NB4 (cell line): ENCODE results near the gene PAX5.

Experiments used
- DNase-seq: peaks from one replicate; pipeline ENCODE4 v3.0.0; 2010; ENCODE audit warnings: low read depth
- H3K4me3 ChIP-seq: one replicate; pipeline ENCODE4 v1.5.1; 2011; ENCODE audit warnings: mild to moderate bottlenecking, low read depth, low read length, moderate library complexity
- MYC ChIP-seq: IDR thresholded peaks from 2 replicates; pipeline ENCODE4 v1.6.1; 2011; ENCODE audit warnings: low read depth, low read length
- POLR2A ChIP-seq: IDR thresholded peaks from 2 replicates; pipeline ENCODE4 v1.6.1; 2011; ENCODE audit warnings: mild to moderate bottlenecking; ENCODE audit not compliant: insufficient read length; ENCODE audit errors: extremely low read depth
- TF ChIP-seq, protein P1 (sequence below): IDR thresholded peaks from one replicate; pipeline ENCODE4 v1.5.1; 2012; ENCODE audit warnings: low read depth, low read length
- TF ChIP-seq, protein P2 (sequence below): IDR thresholded peaks from 2 replicates; pipeline ENCODE4 v1.6.1; 2011; ENCODE audit warnings: low read depth, low read length

The PAX5 gene

DNA sequence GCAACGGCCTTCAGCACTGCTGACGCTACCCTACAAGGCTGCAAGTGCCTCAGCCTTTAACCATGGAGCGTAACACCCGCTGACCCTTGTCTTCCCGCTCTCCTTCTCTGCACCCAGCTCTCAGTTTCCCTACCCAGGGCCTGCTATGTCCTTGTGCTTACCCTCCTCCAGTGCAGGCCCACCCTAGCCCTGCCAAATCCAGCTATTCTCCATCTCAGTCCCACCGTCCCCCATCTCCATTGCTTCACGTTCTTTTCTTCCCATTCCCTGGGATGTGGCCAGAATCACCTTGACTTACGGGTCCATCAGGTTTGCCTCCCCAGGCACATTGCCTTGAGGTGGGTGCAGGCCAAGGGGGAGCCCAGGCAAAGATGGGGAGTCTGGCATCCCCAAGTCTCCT lies 91.2 kb downstream of the PAX5 start:
- TF ChIP-seq MYC, result no peak
- TF ChIP-seq POLR2A, result no peak
- TF ChIP-seq, protein P1, sequence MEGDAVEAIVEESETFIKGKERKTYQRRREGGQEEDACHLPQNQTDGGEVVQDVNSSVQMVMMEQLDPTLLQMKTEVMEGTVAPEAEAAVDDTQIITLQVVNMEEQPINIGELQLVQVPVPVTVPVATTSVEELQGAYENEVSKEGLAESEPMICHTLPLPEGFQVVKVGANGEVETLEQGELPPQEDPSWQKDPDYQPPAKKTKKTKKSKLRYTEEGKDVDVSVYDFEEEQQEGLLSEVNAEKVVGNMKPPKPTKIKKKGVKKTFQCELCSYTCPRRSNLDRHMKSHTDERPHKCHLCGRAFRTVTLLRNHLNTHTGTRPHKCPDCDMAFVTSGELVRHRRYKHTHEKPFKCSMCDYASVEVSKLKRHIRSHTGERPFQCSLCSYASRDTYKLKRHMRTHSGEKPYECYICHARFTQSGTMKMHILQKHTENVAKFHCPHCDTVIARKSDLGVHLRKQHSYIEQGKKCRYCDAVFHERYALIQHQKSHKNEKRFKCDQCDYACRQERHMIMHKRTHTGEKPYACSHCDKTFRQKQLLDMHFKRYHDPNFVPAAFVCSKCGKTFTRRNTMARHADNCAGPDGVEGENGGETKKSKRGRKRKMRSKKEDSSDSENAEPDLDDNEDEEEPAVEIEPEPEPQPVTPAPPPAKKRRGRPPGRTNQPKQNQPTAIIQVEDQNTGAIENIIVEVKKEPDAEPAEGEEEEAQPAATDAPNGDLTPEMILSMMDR, result no peak
- TF ChIP-seq, protein P2, sequence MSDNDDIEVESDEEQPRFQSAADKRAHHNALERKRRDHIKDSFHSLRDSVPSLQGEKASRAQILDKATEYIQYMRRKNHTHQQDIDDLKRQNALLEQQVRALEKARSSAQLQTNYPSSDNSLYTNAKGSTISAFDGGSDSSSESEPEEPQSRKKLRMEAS, result no peak
- H3K4me3 ChIP-seq, result no peak overlapping the region
- no peak for DNase-seq

DNA sequence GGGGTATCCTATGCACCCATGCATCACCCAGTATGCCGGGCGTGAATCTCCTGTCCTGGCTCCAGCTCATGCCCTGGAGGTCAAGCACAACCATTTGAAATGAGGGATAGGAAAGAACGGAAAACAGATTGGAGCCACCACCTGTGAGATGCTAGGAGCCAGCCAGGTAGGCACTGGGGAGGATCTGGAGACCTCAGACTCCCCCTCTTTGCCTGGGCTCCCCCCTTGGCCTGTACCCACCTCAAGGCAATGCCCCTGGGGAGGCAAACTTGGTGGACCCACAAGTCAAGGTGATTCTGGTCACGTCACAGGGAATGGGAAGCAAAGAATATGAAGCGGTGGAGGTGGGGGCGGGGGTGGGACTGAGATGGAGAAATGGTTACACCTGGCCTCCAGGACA lies 92.6 kb downstream of the PAX5 start:
- DNase-seq, result no peak
- H3K4me3 ChIP-seq, result no peak overlapping the region
- TF ChIP-seq, protein P1, result no peak
- TF ChIP-seq MYC (no peak), POLR2A (no peak)
- TF ChIP-seq, protein P2, result no peak

DNA sequence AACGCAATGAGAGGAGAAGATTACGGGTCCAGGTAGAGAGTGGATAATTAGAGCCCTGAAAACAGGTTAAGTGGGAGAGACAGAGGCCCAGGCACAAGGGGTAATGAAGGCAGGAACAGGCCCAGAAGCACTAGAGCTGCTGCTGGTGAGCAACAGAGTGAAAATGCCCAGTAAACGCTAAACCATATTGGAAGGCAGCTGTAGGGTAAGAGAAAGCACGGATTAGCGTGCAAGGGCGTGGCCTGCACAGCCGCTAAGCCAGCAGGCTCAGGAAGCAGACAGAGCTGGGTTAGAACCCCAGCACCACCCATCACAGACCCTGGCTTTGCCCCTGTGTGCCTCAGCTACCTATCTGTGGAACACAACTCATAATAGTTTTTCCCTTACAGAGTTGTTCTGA lies 93.2 kb downstream of the PAX5 start:
- no peak overlapping the region for H3K4me3 ChIP-seq
- no peak for DNase-seq
- no peak for TF ChIP-seq MYC
- no peak for TF ChIP-seq POLR2A
- TF ChIP-seq, protein P1, result no peak
- TF ChIP-seq, protein P2, result no peak

DNA sequence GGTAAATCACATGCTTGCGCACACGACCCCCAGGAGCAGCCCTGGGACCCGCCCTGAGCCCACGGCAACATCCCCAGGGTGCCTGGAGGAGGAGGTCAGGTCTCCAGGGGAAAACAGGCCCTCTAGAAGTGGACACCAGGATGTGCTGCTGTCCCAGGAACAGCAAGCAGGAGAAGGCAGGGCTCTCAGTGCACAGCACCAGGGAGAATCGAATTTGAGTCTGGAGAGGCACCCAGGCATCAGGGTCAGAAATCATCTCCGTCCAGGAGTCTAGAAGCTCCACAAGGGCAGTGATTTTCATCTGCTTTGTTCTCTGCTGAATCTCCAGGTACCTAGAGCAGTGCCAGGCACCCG lies 93.6 kb downstream of the PAX5 start:
- TF ChIP-seq, protein P1, result no peak
- TF ChIP-seq MYC, result no peak
- TF ChIP-seq, protein P2, result no peak
- TF ChIP-seq POLR2A, result no peak
- DNase-seq, result no peak
- H3K4me3 ChIP-seq, result no peak overlapping the region

DNA sequence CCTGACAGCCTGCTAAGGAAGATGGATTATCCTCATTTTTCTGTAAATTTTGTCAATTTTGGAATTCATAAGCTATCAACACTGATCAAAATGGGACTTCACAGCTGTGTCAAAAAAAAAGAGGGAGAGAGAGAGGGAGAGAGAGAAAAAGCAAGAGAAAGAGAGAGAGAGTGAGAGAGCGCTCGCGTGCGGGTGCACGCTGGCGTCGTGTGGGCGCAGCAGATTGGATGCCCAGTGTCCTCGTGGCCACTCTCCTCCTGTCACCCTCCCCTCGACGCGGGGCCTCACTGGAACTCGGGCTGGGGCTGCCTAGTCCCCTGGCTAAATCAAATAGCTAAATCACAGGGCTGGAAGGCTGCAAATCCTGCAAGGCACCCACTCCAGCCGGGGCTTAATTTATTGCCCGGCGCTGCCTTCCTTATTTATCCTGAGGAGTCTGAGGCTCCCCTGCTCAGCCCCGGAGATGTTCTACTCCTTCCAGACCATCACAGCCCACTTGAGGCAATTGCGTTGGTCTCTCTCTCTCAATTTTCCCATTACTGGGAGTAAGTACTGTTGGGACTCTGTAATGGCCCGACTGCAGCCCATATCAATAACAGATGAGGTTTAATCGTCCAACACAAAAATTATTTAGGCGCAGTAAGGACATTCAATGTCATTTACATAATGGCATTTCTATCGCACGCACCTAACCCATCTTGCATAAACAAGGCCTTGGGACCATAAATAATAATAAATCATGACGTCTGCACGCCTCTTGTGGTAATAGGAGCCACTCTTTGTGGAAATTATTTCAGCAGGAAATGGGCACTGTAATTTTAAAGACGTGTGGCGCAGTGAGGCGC lies 94.2 kb downstream of the PAX5 start:
- DNase-seq, result no peak
- TF ChIP-seq MYC (no peak), POLR2A (no peak)
- TF ChIP-seq, protein P2, result no peak
- TF ChIP-seq, protein P1, result no peak
- no peak overlapping the region for H3K4me3 ChIP-seq

DNA sequence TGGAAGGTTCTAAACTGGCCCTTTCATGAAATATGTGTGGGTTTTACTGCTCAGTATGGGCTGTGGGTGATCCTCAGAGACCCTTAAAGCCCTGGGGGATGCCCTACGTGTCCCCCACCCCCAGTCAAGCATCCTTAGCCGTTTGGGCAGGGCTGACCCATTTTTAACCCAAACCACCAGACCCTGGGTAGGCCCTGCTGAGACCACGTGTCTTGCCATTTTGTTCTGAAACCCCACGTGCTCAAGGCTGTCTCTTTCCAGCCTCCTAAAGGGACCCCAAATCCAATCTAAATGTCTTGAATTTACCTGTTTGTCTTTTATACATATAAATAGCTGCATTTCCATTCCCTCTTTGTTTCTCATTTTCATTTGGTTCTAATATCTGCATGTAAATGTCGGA lies 94.9 kb downstream of the PAX5 start:
- H3K4me3 ChIP-seq, result no peak overlapping the region
- no peak for TF ChIP-seq MYC
- TF ChIP-seq POLR2A, result no peak
- TF ChIP-seq, protein P1, result no peak
- TF ChIP-seq, protein P2, result no peak
- no peak for DNase-seq
